ENCODE data around the gene DCC.

Gene DCC

DNA sequence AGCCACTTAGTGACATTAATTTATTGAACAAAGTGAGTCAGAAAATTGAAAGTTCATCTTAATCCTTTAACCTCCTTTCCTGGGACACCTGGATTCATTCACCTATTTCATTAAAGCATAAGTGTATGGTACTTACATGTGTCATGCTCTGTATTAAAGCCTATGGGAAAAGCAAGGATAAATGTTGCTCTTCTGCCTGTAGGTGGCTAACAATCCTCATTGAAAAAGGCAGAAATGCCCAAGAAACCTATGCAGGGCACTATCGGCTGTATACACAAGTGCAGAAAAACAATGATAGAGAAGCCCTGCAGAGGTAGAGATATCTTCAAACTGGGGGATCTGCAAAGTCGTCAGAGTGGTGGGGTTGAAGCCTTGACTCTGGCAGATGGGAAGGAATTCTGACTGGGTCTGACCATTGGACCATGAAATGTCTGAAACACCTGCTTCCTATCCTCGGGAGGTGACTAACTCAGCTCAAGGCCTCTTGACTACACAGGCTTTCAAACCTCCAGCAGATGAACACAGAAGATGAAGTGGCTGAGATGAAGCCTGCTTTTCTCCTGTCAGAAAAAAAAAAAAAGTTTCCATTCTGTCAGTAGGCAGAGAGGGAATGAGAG is 83.1 kb downstream of the DCC start:
- DNase-seq (ENCODE audit: low read depth, low spot score): no peak

DNA sequence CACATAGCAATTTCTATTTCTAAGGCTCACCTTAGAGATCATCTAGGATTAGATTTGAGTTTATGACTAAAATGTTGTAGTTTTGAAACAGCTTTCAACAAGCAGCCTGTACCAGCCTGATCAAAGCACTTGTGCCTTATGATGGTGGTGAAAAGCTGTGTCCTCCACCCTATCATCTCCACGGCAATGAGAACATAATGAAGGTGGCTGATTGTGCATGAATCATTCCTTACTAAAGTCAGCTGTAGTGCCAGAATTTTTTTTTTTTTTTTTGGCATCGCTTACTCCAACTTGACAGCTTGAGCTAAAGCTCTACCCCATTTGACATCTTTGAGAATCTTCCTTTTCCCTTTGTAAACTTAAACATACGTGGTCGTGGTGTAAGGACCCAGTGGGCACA is 86.0 kb downstream of the DCC start:
- no peak for DNase-seq (ENCODE audit: low read depth, low spot score)

DNA sequence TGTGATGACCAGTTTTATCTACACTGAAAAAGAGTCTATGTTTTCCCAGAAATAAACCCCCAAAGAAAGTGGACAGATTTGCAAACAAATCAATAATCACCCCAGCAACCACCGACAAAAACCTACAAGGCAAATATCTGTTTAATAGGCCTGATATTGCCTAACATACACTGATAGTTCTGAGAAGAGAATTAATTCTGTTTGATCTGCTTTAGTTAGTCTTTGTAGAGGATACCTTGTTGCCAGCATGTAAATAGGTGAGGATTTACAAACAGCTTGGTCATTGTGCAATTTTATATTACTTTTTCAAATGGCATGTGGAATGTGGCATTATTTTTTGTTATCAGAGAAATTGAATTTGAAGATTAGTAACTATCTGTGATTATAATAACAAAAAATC is 86.5 kb downstream of the DCC start:
- no peak for DNase-seq (ENCODE audit: low read depth, low spot score)

DNA sequence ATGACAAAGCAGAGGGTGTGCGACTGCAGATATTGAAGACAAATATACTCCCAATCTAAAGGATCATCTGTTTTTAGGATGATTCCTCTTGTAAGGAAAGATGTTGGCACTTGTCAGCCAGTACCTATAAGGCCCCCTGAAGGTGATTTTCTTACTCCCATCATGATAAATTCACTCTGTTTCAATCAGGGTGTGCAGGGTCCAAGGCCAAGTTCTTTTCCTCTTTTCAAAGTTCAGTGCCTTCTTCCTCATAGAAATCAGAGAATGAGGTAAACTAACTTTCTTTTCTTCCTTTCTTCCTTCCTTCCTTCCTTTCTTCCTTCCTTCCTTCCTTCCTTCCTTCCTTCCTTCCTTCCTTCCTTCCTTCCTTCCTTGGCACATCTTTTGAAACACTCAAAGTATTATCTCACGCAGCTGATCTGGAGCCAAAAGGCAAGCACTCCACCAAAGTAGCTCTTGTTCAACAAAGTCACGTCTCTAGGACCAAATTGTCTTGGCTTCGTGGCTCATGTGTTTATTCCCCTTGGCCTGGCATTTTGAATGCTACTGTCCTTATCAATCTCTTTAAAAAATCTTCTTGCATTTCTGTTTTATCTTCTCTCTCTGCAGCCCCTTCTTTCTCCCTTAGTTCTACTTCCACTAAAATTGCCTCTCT is 87.7 kb downstream of the DCC start:
- no peak for DNase-seq (ENCODE audit: low read depth, low spot score)

DNA sequence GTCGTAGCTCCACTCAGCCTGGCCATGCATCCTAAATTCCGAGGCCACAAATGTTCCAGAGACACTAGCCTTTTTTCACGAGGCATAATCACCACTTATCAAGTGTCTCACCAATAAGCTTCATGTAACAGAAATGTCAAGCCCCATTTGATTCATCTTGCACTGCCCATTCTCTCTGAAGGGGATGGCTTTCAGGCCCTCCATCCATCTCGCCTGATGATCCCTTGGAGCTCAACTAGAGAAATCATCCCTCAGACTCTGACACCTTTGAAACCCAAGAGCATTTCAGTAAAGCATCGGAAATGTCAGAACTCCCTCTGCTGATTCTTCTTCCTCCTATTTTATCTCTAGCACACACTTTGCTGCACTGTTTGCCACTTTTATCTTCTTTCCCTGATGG is 91.7 kb downstream of the DCC start:
- DNase-seq (ENCODE audit: low read depth, low spot score): no peak

DNA sequence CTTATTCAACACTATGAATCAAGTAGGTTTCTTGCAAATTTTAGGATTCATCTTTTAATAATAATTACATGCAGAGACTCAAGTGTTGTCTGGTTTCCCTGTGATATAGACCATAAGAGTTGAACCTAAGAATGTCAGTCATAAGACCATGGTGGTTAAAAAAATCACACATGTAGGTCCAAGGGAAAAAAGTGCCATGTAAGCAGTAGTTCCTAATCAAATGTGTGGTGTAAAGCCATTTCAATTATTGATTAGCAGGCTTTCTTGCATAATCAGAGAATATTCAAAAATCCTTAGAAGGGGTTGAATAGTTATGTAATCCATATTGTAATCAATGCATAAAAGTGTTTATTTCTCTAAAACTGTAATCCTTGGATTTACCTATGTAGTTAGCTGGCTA is 93.8 kb downstream of the DCC start:
- no peak for DNase-seq (ENCODE audit: low read depth, low spot score)

DNA sequence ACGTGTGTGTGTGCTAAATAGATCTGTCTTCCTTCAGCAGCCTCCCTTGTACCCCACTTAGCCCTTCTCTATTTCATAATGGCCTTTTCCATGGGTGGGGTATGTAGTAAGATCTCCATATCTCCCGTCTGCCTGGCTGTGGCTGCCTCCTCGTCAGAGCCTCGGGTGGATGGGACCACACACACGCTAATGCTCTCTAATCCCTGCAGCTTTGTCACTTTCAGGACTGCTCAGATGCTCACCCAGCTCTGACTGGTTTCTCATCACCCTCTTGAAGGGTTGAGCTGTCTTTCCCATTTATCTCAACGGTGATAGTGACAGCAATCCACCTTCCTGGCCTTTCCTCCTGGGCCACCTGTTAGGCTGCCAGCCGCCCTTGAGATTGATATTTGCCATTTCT is 95.3 kb downstream of the DCC start:
- DNase-seq (ENCODE audit: low read depth, low spot score): no peak

DNA sequence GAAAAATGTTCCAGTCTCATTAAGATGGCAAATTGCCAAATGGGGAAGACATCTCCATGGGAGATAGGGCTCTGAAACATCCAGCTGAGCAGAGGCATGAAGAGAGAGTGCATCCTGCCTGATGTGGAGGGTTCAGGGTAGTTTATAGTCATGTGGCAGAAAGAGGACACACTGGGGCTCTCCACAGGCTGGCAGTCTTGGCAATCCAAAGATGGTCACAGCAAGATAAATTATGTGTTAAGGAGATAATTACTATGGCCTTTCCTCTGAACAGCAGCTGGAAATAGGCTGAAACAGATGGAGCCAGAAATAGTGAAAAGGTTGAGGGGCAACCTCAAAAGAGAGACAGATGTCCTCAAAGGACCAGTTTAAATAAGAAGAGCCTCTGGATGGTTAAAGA is 97.2 kb downstream of the DCC start:
- no peak for DNase-seq (ENCODE audit: low read depth, low spot score)

DNA sequence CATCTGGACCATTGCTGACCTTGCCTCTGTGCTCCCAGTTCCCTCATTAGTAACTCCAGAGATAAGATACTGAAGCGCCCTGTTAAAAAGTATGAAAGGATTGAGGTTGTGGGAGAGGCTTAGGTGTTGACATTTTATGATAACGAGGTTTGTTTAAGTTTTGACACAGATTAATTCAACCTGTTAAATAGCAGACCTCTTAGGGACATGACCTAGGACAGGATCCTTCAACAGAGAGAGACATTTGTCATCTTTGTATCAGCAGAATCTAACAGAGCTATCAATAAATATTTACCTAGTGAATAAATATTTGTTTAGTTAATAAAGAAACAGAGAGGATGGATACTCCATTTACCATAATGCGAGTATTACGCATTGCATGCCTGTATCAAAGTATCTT is 99.5 kb downstream of the DCC start:
- no peak for DNase-seq (ENCODE audit: low read depth, low spot score)

DNA sequence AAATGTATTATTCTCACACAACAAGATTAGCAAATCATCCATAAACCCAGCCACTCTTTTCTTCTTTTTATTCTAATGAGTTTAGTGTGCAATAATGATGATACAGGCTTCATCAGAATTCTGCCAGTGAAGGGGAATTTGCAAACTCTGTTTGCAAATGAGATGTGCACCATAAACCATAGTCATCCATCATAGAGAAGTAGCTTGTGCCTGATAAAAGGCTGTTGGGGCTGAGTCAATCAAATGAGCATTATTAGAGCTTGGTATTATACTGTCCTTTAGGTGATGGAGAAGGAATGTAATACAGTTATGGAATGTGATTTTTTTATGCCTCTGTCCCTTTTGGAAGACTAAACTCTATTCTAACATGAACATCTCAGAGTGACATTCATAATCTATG is 101.8 kb downstream of the DCC start:
- DNase-seq (ENCODE audit: low read depth, low spot score): no peak

DNA sequence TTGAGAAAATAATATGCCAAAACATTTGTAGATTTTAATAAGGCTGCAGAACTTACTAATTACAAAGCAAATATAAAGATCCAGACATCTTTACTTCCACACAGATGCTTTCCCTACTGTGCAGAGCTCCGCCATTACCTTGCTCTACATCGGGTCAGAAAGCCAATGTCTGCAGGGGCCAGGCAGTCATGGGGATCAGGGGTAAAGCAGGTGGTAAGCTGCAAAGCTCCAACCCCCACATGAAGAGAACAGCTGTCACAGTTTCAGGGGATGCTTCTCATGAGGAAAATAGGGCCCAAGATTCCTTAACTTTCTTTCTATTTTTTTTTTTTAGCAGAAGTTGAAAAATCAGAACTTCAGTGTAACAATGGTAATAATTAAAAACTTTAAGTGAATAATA is 102.7 kb downstream of the DCC start:
- no peak for DNase-seq (ENCODE audit: low read depth, low spot score)

DNA sequence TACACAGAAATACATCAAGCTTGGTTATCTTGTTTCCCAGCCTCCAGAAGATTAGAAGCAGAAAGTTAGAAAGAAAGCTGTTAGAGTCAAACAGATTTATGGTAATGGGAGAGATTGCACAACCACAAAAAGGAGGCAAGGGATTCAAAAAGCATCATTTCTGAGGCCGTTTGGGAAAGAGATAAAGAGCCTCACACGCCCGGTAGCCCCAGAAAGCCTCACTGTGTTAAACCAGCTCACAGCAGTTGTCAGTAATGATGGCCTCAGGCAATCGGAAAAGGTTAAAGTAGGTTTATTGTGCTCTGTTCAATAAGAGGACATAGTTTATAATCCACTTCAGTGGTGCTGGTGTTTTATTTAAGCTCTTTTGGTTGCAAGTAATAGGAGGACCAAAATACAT is 111.3 kb downstream of the DCC start:
- no peak for DNase-seq (ENCODE audit: low read depth, low spot score)

DNA sequence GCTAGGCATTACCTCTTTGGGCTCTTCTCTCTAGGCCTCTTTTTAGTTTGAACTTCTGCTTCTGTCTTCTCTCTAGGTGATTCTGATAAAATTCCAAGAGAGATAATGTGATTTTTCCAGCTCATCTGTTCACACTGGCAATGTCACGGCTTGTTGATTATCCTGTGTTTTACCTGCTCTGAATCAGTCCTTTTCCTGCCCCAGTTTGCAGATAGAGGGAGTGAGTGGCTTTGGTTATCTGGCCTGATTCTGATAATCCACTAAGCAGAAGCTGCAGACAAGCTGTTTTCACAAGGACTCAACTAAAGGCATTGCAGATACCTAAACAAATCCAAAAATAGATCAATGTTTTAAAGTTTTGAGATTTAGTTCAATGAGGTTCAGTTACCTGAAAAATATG is 111.9 kb downstream of the DCC start:
- no peak for DNase-seq (ENCODE audit: low read depth, low spot score)

DNA sequence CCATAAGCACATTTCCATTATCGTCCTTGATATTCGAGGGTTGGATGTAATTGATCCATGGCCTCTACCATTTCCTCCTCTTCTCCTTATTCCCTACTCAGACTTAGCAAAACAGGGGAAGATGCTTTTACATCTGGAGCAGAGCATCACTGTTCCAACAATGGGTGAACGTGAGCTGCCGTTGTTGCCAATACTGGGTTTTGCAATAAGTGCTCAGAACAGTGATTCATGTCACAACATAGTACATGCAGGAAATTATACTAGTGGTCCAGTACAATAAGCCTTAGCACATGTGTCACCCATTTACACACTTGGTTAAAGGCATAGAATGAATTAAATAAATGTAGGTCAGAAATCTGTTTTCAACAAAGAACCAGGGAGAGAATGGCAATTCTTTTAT is 112.4 kb downstream of the DCC start:
- DNase-seq (ENCODE audit: low read depth, low spot score): no peak

DNA sequence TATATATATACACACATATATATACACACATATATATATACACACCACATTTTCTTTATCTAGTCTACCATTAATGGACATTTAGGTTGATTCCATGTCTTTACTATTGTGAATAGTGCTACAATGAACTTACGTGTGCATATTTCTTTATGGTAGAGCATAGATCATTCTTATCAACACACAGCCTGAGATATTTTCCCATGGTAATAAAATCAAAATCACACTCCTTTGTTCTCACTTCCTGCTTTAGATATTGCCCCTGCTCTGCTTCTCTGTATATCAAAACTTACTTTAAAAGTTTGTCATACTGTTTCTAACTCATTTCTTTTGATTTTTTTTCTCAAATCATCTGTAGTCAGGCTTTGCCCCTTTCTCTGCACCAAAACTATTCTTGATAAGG is 119.9 kb downstream of the DCC start:
- no peak for DNase-seq (ENCODE audit: low read depth, low spot score)

DNA sequence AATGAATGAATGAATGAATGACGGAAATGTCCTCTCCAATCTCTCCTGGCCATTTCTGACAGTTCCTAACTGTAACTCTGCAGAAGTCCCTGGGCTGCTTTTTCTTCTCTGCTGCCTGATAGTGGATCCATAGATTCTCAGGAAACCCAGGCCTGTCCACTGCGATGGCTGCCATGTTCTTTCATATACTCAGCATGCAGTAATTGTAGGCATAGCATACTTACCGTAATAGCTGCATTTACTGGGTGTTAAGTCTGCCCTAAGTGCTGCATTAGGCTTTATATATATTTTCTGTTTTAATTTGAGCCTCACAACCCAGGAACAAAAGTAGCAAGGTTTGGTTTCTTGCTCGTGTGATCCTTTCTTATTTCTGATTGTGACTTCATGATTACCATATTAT is 122.9 kb downstream of the DCC start:
- DNase-seq (ENCODE audit: low read depth, low spot score): no peak

DNA sequence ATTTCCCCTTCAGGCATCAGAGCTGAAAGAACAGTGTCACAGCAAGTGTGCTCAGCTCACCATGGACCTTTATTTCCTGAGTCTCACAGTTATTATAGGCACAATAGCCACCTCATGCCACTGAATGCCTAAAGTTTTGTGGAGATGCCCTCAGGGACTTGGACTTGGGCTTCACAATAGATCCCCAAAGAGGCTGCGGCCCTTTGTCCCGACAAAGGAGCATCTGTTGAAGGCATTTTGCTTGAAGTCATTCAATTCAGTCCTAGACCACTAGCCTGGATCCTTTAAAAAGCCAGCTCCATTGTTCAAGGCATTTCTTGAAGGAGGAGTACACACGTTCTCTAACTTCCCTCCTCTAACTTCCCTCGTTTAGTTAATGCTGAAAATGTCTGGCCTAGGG is 125.4 kb downstream of the DCC start:
- no peak for DNase-seq (ENCODE audit: low read depth, low spot score)

DNA sequence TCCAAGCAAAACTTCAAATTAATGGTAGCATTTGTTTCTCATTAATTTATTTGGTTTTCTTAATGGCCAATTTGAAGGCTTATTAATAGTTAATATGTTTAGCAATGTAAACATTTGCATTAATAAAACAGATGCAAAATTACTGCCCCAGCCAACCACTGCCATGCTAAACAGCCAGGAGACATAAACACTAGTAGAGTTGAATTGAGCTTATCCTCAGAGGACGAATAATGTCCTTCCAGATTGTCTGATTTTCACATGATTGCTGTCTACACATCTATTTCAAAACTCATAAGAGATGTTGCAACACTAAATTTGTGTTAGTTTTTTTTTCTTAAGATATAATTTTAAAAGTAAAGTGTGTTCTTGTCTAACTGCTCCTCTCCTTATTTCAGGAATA is 128.5 kb downstream of the DCC start:
- DNase-seq (ENCODE audit: low read depth, low spot score): no peak

DNA sequence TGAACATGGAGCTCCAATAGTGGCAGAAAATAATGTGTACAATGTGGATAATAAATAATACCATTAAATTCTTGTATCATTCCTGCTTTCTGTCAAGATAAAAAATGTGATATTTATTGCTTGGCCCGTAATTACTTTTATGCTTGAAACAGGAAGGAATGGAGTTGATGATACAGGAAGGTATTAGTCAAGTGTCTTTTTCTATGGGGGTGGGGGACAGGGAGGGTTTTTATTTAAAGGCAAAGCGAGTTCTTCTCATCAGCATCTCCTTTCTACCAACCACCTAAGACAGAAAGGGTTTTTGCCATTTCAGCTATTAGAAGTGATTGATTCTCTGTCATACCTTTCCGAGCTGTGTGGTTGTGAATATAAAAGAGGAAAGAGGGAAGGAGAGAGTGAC is 135.3 kb downstream of the DCC start:
- DNase-seq (ENCODE audit: low read depth, low spot score): no peak

DNA sequence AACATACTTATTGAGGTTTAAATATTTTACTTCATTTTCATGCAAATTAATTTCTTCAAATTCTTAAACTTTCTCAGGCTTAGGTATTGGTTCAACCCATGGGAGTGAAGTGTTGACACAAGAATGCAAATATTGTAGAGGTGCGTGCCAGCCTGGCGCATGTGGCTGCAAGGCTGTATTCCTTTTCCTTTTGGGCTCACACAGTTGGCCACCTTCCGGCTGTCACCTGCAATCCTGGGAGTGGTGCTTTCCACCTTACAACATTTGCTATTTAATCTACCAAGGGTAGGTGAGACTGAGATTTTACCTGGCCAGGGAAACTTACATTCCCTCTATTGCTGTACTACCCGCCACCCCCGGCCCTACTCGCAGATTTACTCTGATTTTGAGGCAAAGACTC is 141.1 kb downstream of the DCC start:
- DNase-seq (ENCODE audit: low read depth, low spot score): no peak

DNA sequence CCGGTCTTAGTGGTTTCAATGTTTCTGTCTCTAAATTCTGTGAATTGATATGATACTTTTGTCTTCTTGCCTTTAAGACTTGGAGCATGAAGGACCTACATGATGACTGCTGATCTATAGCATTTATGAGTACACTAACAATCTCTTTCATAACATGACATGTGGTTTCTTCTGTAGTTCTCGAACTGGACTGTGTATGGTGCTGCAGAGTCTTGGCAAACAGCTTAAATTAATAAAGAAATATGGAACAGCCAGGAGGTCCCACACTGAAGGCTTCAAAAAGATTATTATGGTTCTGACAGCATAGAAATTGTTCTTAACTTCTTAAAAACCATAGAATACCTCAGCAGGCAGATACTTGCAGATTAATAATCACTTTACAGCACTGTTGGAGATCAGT is 145.0 kb downstream of the DCC start:
- DNase-seq (ENCODE audit: low read depth, low spot score): no peak

DNA sequence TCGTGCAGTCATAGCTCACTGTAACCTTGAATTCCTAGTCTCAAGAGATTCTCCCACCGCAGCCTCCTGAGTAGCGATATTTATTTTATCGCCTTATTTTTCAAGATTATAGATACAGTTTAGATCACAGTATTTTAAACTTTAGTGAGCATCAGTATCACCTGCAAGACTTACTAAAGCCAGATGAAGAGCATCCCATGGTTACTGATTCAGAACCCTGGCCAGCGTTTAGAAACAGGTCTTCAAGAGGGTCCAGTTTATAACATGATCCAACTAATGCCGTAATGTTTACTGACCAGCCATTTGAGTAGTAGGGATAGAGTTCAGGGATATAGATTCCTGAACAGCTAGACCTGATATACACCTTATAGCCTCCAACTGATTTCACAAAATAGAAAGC is 146.1 kb downstream of the DCC start:
- DNase-seq (ENCODE audit: low read depth, low spot score): no peak

DNA sequence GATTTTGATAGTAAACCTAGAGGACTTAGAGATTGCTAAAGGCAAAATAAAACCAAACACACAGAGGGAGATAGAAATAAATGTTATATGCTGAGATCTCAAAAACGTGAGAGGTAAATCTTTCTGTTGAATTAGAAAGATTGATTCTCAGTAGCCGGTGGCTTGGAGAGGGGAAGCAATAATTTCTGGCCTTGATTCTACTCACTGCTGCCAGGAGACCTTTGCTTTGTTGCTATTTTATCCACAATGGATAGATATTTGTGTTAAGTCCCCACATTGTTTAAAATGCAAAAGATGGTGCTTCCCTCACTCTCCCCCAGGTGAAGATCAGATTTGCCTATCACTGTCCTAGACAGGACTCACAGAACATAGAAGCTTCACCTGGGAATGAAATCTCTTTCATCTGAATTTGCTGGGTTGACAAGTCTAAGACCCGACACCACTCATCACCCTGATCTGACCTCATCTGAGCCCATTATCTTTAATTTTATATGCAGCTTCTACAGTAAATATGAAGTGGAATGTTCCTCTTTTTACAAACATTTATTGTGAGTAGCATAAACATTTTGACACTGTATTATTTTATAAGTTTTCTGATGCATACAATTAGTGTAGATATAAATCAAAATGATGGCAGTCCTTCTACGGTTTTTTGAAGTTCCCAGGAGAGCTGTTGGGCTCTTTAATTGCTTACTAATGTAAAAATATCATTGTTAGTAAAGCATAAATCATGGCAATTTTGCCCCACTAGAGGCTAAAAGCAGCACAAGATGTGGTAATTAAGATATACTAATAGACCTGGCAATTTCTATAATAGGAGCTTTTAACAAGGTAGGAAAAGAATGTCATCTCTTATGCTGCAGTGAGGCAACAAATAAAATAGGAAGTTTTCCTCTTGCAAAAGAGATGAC is 149.7 kb downstream of the DCC start:
- DNase-seq (ENCODE audit: low read depth, low spot score): no peak
